MCF 10A (cell line): ENCODE measurements around the gene CCDC81. TPM values are rescaled to one million over a fixed set of nuclear protein-coding genes. Genes with fewer than 3 reads are reported as not detected.
A peak's percentile ranks its signal among the peaks of the same experiment; 100 is the strongest.

Experiments used
- Bru-seq: library from RNA; stranded (reverse); fragments of 400-500 nt; gene quantifications from one replicate; lab custom pipeline; 2021; lab: Mats Ljungman, UMichigan
- BruChase-seq, 2 experiments: library from RNA; stranded (reverse); fragments of 400-500 nt; gene quantifications; one replicate each; lab custom pipeline; 2021; lab: Mats Ljungman, UMichigan
- BruUV-seq: library from RNA; stranded (reverse); fragments of 400-500 nt; replicated peaks from 2 replicates; lab custom pipeline; 2021; lab: Mats Ljungman, UMichigan
- CTCF ChIA-PET: fragments of 300-600 bp; sonication (Branson Sonifier 250); formaldehyde crosslinking; extraction: SDS; loops from one replicate; lab custom pipeline; 2021; ENCODE audit warnings: antibody characterized with exemption, inconsistent platforms; lab: Yijun Ruan, JAX
- POLR2A ChIA-PET: fragments of 300-600, 350-650 bp; sonication (Branson Sonifier 250); formaldehyde crosslinking; extraction: SDS; loops from one replicate; lab custom pipeline; 2020; ENCODE audit warnings: antibody characterized with exemption, inconsistent platforms; lab: Yijun Ruan, JAX
- DNase-seq: peaks from one replicate; pipeline ENCODE4 v3.0.0-alpha.2; 2018; ENCODE audit not compliant: unreplicated experiment
- H3K27ac Mint-ChIP-seq: one replicate; pipeline ENCODE4 v1.8.0; 2022; ENCODE audit warnings: mild to moderate bottlenecking, low read depth, mixed read lengths; ENCODE audit not compliant: unreplicated experiment
- H3K27me3 Mint-ChIP-seq: one replicate; pipeline ENCODE4 v1.8.0; 2022; ENCODE audit warnings: mixed read lengths; ENCODE audit not compliant: insufficient read depth, unreplicated experiment
- H3K36me3 Mint-ChIP-seq: one replicate; pipeline ENCODE4 v1.8.0; 2022; ENCODE audit warnings: mild to moderate bottlenecking, moderate library complexity, mixed read lengths; ENCODE audit not compliant: insufficient read depth, unreplicated experiment
- H3K4me1 Mint-ChIP-seq: one replicate; pipeline ENCODE4 v1.8.0; 2022; ENCODE audit warnings: mixed read lengths; ENCODE audit not compliant: insufficient read depth, unreplicated experiment
- H3K4me3 Mint-ChIP-seq: one replicate; pipeline ENCODE4 v1.8.0; 2022; ENCODE audit warnings: mild to moderate bottlenecking, moderate library complexity, mixed read lengths; ENCODE audit not compliant: unreplicated experiment
- H3K9me3 Mint-ChIP-seq: one replicate; pipeline ENCODE4 v1.8.0; 2022; ENCODE audit warnings: mixed read lengths; ENCODE audit not compliant: unreplicated experiment
- intact Hi-C: fragments of 100-400 bp; cut with micrococcal nuclease; formaldehyde crosslinking; loops from 2 replicates; pipeline ENCODE4 v1.14.1; 2022
- long read RNA-seq: library from polyadenylated mRNA; stranded (forward); transcript quantifications from one replicate; pipeline ENCODE4 v2.0.0, GENCODE V29; 2022
- total RNA-seq: library from RNA; stranded (reverse); gene quantifications from 2 replicates; pipeline ENCODE4 v1.2.3, GENCODE V29; 2022
- TF ChIP-seq, protein P1 (sequence below): fragments of 200-600 bp; IDR thresholded peaks from one replicate; pipeline ENCODE4 v1.8.0; 2022; ENCODE audit warnings: antibody characterized with exemption, mild to moderate bottlenecking; ENCODE audit not compliant: unreplicated experiment

Gene CCDC81
- 0.47 and 1.7 TPM in 2 replicates for total RNA-seq
- Bru-seq, nascent RNA = percentile 27 among the genes with signal in this experiment
- percentile 31 among the genes with signal in this experiment for BruChase-seq, experiment 1, labeled RNA remaining after a 6-hour chase
- percentile 40 among the genes with signal in this experiment for BruChase-seq, experiment 2, labeled RNA remaining after a 2-hour chase
- long read RNA-seq, partial matches to known transcripts = 0 of 2 reads
- long read RNA-seq, other reads (novel, unspliced or antisense) = 2 of 2 reads

DNA sequence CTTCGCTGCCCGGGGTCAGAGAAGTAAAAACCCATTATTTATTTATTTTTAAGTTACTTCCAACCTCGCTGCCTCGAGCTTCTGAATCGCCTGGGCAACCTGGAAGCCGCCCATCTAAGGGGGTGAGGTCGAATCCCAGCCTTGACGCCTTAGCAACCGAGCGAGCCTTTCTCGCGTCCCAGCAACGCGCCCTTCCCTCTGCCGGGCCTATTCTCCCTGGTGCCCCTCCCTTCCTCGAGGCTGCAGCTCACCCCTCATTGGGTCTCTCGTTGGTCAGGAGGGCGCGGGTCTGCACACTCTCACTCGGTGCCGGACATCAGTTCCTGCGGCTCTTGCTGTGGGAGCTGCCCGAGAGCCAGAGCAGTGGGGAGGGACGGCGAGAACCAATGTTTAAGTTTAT, at the start of gene CCDC81:
CCDC81 (plus strand) TSS at position 302 of the 400 bp plus-strand sequence. CDS start 277 bp downstream, outside the sequence.
- no peaks in the 10 kb centered on the region for H3K36me3 Mint-ChIP-seq
- no peak within 1 kb of the TSS for H3K4me3 Mint-ChIP-seq
- no peaks in the 10 kb centered on the region for H3K27me3 Mint-ChIP-seq
- H3K27ac Mint-ChIP-seq = no peak within 1 kb of the TSS
- TF ChIP-seq, protein P1, sequence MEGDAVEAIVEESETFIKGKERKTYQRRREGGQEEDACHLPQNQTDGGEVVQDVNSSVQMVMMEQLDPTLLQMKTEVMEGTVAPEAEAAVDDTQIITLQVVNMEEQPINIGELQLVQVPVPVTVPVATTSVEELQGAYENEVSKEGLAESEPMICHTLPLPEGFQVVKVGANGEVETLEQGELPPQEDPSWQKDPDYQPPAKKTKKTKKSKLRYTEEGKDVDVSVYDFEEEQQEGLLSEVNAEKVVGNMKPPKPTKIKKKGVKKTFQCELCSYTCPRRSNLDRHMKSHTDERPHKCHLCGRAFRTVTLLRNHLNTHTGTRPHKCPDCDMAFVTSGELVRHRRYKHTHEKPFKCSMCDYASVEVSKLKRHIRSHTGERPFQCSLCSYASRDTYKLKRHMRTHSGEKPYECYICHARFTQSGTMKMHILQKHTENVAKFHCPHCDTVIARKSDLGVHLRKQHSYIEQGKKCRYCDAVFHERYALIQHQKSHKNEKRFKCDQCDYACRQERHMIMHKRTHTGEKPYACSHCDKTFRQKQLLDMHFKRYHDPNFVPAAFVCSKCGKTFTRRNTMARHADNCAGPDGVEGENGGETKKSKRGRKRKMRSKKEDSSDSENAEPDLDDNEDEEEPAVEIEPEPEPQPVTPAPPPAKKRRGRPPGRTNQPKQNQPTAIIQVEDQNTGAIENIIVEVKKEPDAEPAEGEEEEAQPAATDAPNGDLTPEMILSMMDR = no peak
- ChIA-PET CTCF (interaction anchor here (2.9 kb wide), 1 partner anchor 13 kb away, joined by 20 read pairs; no protein-coding TSS in a partner anchor), POLR2A (no interaction called here)
- H3K9me3 Mint-ChIP-seq = peaks cover 6% of the 10 kb centered on the region
- H3K4me1 Mint-ChIP-seq = peaks cover 13% of the 10 kb centered on the region
- no peak for DNase-seq
- intact Hi-C loops = no loop called here
- no TSS peak for BruUV-seq

DNA sequence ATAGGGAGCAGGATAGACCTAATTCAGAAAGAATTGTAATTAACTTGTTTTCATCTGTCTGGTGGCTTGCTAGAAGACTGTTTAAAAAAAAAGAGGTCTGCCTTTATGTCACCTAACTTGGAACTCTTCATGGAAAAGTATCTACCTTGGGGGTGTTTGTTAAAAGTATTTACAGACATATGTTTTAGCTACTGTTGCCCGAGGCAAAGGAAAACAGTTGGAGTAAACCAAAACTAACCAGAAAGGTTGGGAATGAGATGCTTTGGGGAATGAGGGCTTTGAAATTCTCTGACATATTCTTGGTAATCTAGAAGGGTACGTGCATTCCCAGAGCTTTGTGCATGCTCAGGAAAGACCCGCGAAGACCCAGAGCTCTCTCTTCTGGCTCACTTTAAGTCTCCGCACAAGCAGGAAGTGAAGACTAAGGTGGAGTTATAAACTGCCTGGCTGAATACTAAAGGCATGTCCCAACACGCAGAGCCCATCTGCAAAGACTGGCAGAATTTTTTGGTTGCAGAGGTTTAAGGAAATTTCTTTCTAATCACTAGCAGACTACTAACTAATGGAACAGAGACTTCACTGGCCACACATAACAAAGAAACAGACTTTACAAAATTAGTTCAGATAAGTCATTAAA, 39.4 kb upstream of the CCDC81 start:
- no peak overlapping the region for H3K4me3 Mint-ChIP-seq
- H3K9me3 Mint-ChIP-seq = peaks cover 11% of the 10 kb centered on the region
- peaks cover 19% of the 10 kb centered on the region for H3K4me1 Mint-ChIP-seq
- H3K27ac Mint-ChIP-seq = peak overlapping the region; percentile 88
- ChIA-PET POLR2A (interaction anchor here (0.5 to 3.3 kb wide), 8 partner anchors 10 to 706 kb away, joined by 3 to 10 read pairs (median 4); partner anchors contain the start of gene HIKESHI), CTCF (interaction anchor here (0.6 to 1.4 kb wide), 6 partner anchors 23 to 763 kb away, joined by 3 to 5 read pairs (median 3); no protein-coding TSS in a partner anchor)
- no peaks in the 10 kb centered on the region for H3K27me3 Mint-ChIP-seq
- peaks cover 39% of the 10 kb centered on the region for H3K36me3 Mint-ChIP-seq
- BruUV-seq = no TSS peak
- TF ChIP-seq, protein P1 = no peak
- intact Hi-C loops = no loop called here
- DNase-seq = peak; percentile 68

DNA sequence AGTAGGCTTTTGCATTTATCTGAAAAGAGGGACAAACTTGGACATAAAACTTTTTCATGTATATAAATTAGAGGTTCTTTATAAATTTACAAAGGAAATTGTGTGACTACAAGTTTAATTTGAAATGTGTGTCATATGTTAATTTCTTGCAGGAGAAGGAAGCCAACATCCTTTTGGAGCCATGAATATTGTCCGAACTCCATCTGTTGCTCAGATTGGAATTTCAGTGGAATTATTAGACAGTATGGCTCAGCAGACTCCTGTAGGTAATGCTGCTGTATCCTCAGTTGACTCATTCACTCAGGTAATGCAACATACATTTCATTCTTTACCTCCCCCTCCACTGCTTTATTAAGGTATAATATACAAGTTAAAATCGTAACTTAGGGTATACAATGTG, 37.5 kb upstream of the CCDC81 start:
- Mint-ChIP-seq H3K4me3 (no peak overlapping the region), H3K36me3 (peaks cover 47% of the 10 kb centered on the region)
- CTCF ChIA-PET = interaction anchor here (0.6 kb wide), 1 partner anchor 277 kb away, joined by 3 read pairs; no protein-coding TSS in a partner anchor

More for the DNA sequence above, 37.5 kb upstream of the CCDC81 start:
- no peak for DNase-seq
- no peak overlapping the region for H3K27ac Mint-ChIP-seq
- intact Hi-C loops = no loop called here
- peaks cover 11% of the 10 kb centered on the region for H3K9me3 Mint-ChIP-seq
- no peaks in the 10 kb centered on the region for H3K27me3 Mint-ChIP-seq
- H3K4me1 Mint-ChIP-seq = peaks cover 19% of the 10 kb centered on the region
- POLR2A ChIA-PET = interaction anchor here (1.0 kb wide), 1 partner anchor 30 kb away, joined by 5 read pairs; no protein-coding TSS in a partner anchor
- BruUV-seq = no TSS peak
- TF ChIP-seq, protein P1 = no peak
